NCI-H2196 treated with DMSO at 0.1 percent for 48 hours (cell line): ENCODE data around the gene LSAMP.

Experiments
- DNase-seq: peaks from one replicate; lab custom pipeline; 2025; ENCODE audit not compliant: unreplicated experiment; lab: John Stamatoyannopoulos, UW

Gene LSAMP

GRCh38 chr3:116300226-116300625, 145.1 kb downstream of the LSAMP start:
- DNase-seq: no peak

- DNase-seq: no peak
These were observed 145.6 kb downstream of the LSAMP start for GRCh38 chr3:116299646-116300081.

DNA sequence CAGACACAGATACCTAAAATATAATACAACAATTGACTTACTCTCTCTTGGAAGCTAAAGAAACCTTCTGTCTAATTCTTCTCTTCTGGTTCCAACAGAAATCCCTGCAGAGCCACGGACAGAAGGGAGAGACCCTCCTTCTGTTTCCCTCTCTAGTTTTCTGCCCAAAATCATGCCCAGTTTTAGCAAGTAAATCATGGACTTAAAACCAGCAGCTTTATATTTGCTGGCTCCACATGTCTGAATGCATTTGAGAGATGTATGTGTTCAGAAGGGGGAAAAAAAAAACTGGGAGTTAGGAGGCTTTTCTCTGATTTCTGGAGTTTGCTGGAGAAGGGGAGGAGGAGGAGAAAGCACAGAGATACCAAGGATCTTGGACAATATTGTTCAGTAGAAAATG, 147.1 kb downstream of the LSAMP start:
- DNase-seq: no peak

DNA sequence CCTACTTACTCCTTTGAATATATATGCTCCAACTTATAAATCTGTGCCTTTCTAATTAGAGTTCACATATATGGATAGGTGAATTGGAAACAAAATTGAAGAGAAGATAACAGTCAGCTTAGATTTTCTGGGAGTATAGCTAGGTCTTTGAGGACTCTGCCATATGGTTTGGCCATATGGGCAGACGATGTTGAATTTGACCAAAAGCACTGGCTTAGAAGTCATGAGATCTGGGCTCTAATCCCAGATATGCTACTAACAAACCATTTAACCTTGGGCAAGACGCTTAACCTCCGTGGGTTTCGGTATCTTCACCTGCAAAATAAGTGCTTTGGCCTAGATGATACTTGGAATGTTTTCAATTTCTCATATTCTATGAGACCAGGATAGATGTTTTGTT, 154.1 kb downstream of the LSAMP start:
- DNase-seq: no peak

- no peak for DNase-seq
These were observed 156.8 kb downstream of the LSAMP start for GRCh38 chr3:116288485-116288884.

GRCh38 chr3:116285781-116286421, 159.4 kb downstream of the LSAMP start:
- no peak for DNase-seq

DNA sequence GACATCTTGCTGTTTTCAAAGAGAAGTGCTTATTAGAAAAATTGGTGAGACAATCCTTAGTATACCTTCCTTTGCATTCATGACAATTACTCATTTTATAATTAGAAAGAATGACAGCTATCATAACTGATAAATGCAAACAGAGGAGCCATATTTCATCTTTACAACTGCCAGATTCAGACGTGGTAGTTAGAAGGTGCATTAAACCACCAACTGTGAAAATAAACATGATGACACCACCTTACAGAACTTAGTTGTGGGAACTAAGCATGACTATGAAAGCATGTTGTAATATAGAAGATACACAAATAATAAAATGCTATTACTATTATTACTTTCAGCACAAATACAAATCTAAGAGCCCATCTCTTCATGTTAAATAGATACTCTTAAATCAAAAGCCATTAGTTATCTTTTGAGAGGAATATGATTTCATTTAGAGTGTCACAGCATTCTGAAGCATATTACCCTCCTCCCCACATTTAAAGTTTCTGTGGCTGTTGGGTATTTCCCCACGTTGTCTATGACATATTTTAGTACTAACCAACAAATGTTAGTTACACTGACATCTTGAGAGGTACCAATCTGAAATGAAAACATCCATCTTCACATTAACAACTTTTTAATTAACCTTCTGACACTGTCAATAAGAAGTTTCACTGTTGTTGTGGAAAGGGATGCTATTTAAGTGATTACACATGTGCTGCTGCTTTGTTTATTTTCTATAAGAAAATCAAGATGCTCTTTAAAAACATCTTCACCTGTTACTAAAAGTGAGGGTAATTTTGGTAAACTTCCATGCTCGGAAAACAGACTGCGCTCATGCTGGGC, 163.8 kb downstream of the LSAMP start:
- no peak for DNase-seq

GRCh38 chr3:116280130-116280740, 165.1 kb downstream of the LSAMP start:
- DNase-seq: no peak

- no peak for DNase-seq
These were observed 168.6 kb downstream of the LSAMP start for GRCh38 chr3:116276675-116277074.

DNA sequence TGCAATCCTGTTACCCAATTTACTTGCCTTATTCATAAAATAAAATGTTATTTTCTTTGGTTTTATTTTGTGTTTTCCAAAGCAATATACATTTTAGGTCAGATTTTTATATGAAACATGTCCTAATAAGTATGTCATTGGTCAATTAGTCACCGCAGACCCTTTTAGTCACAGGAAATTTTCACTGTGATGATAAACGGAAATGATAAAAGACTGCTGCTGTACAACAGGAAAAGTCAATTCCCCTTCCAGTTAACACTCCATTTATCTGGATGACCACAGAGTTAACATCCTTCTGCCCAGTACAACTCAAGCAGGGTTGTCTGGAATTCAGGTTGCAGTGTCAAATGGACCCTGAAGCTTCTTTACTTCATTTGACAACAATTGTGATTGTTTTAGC, 175.2 kb downstream of the LSAMP start:
- no peak for DNase-seq

DNA sequence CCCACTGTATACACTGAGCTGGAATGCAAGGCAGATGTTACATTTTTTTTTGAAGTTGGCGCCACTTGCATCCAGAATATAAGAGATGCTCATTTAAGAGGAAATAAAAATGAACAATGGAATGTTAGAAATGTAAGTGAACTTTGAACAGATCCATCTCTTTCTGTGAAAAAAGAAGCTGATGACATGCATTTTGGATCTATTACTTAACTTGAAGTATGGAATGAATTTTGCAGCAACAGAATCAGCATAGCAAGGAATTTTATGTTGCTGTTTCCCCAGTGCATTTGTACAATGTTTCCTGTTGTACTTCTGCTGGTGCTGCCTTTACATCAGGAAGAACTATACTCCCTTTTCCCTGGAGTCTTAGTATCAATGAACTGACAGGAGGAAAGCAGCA, 178.2 kb downstream of the LSAMP start:
- DNase-seq: no peak

- DNase-seq: no peak
These were observed 179.2 kb downstream of the LSAMP start for GRCh38 chr3:116265976-116266584.

GRCh38 chr3:116265320-116265695, 180.0 kb downstream of the LSAMP start:
- DNase-seq: no peak

DNA sequence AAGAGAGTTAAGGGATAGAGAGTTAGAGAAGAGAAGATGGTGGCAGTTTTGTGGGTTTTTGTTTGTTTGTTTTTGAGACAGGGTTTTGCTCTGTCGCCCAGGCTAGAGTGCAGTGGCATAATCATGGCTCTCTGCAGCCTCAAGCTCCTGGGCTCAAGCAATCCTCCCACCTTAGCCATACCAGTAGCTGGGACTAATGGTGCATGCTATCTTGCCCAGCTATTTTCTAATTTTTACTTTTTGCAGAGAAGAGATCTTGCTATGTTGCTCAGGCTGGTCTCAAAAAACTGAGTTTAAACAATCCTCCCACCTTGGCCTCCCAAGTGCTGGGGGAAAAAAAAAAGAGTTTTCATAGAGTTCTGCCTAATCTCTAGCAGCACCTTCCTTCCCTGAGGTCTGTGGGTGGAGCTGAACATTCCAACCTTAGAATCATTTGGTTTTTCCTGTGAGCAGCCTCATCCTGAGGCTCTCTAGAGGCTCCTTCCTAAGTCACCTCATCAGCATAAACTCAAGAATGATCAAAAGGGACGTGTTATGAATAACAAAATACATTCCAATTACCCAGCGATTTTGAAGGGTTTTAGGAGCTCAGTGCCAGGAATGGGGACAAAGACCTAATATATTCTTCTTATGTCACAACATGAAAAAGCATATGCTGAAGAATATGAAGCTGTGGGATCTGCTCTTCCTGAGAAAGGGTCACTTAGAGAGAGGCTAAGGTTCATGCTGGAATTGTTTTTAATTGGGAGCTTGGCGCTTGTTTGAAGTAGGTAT, 180.6 kb downstream of the LSAMP start:
- no peak for DNase-seq

DNA sequence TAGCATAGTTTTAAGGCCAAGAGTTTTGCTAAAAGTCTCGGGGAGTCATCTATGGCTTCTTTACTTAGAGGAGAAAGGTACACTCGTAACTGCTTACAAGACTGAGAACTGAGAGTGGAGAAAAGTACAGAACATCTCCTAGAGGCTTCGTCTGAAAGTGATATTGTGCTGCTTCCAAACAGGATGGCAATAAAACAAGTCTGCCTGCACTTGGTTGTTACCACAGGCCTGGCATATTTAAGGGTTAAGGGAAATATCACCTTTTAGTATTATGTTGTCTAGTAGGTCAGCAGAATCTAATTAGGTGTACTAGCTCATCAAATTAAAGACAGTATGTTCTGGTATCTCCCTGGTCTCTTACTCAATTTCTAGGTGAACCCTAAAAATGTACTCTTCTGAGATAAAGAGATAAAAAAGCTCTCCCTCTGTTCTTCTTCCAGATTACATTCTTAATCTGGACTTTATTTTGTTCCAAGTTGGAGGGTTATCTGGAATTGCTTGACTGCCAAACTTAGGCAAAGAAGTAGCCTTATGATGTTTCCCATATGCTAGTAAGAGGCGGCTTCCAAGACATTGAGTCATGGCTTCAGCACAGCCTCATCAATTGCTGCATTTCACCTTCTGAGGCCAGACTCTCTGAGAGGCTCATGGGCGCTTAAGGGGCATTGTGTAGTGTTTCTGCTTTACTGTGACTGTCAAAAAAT, 181.3 kb downstream of the LSAMP start:
- no peak for DNase-seq

GRCh38 chr3:116260491-116260890, 184.8 kb downstream of the LSAMP start:
- DNase-seq: no peak

- no peak for DNase-seq
These were observed 185.3 kb downstream of the LSAMP start for GRCh38 chr3:116259984-116260383.

DNA sequence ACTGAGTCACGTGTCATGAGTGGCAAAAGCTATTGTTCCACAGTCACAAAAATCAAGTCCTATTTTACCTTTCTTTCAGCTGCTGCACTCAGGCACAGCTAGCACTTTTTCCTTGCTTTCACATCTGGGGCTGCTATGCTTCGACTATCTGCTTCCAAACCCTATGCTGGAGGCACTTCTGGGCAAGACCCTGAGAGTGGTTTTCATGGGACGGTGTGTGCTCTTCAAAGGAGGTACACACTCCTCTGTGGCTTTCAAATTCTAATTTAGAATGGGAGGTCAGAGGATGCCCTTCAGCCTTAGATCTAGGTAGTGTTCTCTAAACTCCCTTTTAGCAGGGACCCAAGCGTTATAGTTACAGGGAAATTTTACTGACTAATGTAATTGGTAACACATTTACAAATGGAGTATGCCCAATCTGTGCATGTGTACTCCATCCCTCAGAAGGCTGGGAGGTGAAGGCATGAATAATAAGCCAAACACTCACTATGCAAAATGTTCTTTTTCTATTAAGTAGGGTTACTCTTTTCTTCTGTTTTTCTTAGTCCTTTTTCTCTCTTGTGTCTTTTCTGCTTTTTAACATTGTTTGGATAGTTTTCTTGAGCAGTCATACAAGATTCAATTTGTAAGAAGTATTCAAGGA, 188.3 kb downstream of the LSAMP start:
- no peak for DNase-seq

DNA sequence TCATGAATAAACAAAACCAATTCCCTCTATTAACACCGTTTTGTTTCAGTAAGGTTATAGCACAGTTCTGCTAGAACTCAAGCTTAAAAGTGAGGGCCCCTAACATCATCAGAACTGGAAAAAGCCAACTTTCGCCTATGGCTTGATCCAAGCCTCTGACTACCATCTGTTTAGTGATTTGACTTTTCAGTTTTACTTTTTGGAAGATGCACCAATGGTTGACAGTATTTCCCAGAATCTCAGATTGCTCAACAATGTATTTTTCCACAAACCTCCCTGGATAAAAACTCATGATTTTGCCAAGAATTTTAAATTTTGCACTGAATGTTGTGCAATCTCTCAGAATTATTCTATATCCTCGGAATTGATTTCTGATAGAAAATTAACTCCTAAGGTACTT, 190.7 kb downstream of the LSAMP start:
- DNase-seq: no peak

GRCh38 chr3:116253511-116253910, 191.8 kb downstream of the LSAMP start:
- DNase-seq: no peak
